Caco-2 (cell line): ENCODE results near the gene DOCK4. TPM values are rescaled to one million over a fixed set of nuclear protein-coding genes. Genes with fewer than 3 reads are reported as not detected.

Experiments
- BruUV-seq: library from RNA; stranded (reverse); fragments of 400-500 nt; replicated peaks from 2 replicates; lab custom pipeline; 2021; lab: Mats Ljungman, UMichigan
- CTCF ChIA-PET: fragments of 300-600 bp; sonication (Branson Sonifier 250); formaldehyde crosslinking; loops from one replicate; lab custom pipeline; 2022; ENCODE audit warnings: antibody characterized with exemption; lab: Charles Lee
- POLR2A ChIA-PET: fragments of 300-600 bp; sonication (Branson Sonifier 250); formaldehyde crosslinking; loops from one replicate; lab custom pipeline; 2022; ENCODE audit warnings: antibody characterized with exemption; lab: Charles Lee
- DNase-seq, 2 experiments: peaks; one replicate each; pipeline versions ENCODE4 v3.0.0 to v3.0.0-alpha.2; 2020 to 2022
- H3K27me3 ChIP-seq: replicated peaks from 2 replicates; pipeline ENCODE4 v1.6.0; 2011; ENCODE audit warnings: low read length; ENCODE audit not compliant: control insufficient read depth, insufficient read depth
- H3K36me3 ChIP-seq: 2 replicates; pipeline ENCODE4 v1.5.1; 2011; ENCODE audit warnings: low read length; ENCODE audit not compliant: control insufficient read depth, insufficient read depth
- H3K4me1 ChIP-seq: fragments of 250-450 bp; sonication (Bioruptor Pico); 2 replicates; pipeline ENCODE4 v1.5.1; 2020; ENCODE audit warnings: mild to moderate bottlenecking
- H3K4me3 ChIP-seq: 2 replicates; pipeline ENCODE4 v1.5.1; 2011; ENCODE audit warnings: low read depth, mild to moderate bottlenecking, control low read depth, low read length
- H3K9me3 ChIP-seq: fragments of 250-450 bp; sonication (Bioruptor Pico); 2 replicates; pipeline ENCODE4 v1.5.1; 2020; ENCODE audit warnings: mild to moderate bottlenecking, moderate library complexity
- H3K27ac Mint-ChIP-seq: one replicate; pipeline ENCODE4 v1.8.0; 2022; ENCODE audit warnings: mixed read lengths; ENCODE audit not compliant: unreplicated experiment
- H3K27me3 Mint-ChIP-seq: one replicate; pipeline ENCODE4 v1.8.0; 2022; ENCODE audit warnings: mixed read lengths; ENCODE audit not compliant: insufficient read depth, unreplicated experiment
- H3K36me3 Mint-ChIP-seq: one replicate; pipeline ENCODE4 v1.8.0; 2022; ENCODE audit warnings: mild to moderate bottlenecking, mixed read lengths; ENCODE audit not compliant: insufficient read depth, unreplicated experiment
- H3K4me1 Mint-ChIP-seq: one replicate; pipeline ENCODE4 v1.8.0; 2022; ENCODE audit warnings: low read depth, mixed read lengths; ENCODE audit not compliant: unreplicated experiment
- H3K4me3 Mint-ChIP-seq: one replicate; pipeline ENCODE4 v1.8.0; 2022; ENCODE audit warnings: mild to moderate bottlenecking, moderate library complexity, mixed read lengths; ENCODE audit not compliant: unreplicated experiment
- H3K9me3 Mint-ChIP-seq: one replicate; pipeline ENCODE4 v1.8.0; 2022; ENCODE audit warnings: mixed read lengths; ENCODE audit not compliant: unreplicated experiment
- CTCF ChIP-seq, 2 experiments: fragments of 200-600 bp in 1 of 2; IDR thresholded peaks; 1 replicate in 1 of 2; 2 replicates in 1 of 2; pipeline versions ENCODE4 v1.5.1 to v1.8.0; 2011 to 2022; ENCODE audit warnings: antibody characterized with exemption in 1 of 2, control low read depth in 1 of 2, inconsistent platforms in 1 of 2, low read depth in 1 of 2, low read length in 1 of 2, mild to moderate bottlenecking in 1 of 2, moderate library complexity in 1 of 2; ENCODE audit not compliant: insufficient read depth in 1 of 2, severe bottlenecking in 1 of 2, unreplicated experiment in 1 of 2
- intact Hi-C: fragments of 100-400 bp; cut with micrococcal nuclease; formaldehyde crosslinking; loops from one replicate; pipeline ENCODE4 v1.10.0; 2022; ENCODE audit not compliant: unreplicated experiment
- total RNA-seq: library from RNA; stranded (reverse); gene quantifications from 2 replicates; pipeline ENCODE4 v1.2.3, GENCODE V29; 2022

DOCK4 gene
- total RNA-seq, 1 experiment from 2014 or later, result 2.0 TPM

GRCh38 chr7:111883241-111883640, 323.0 kb downstream of the DOCK4 start:
- CTCF ChIA-PET, result no interaction called here

GRCh38 chr7:111878785-111879184, 327.4 kb downstream of the DOCK4 start:
- BruUV-seq, result no TSS peak
- H3K36me3 ChIP-seq, result no peaks in the 10 kb centered on the region
- H3K27ac Mint-ChIP-seq, result no peak overlapping the region
- POLR2A ChIA-PET, result no interaction called here
- intact Hi-C loops, result no loop called here
- no peak for DNase-seq
- H3K27me3 Mint-ChIP-seq, result no peaks in the 10 kb centered on the region
- TF ChIP-seq CTCF (IDR thresholded peaks at IDR 0.05; ENCODE audit: insufficient read depth in 1 of 2, low read depth in 1 of 2, low read length in 1 of 2, severe bottlenecking in 1 of 2, unreplicated experiment in 1 of 2), result no peak
- no peaks in the 10 kb centered on the region for H3K4me1 ChIP-seq
- H3K4me3 ChIP-seq, result no peak overlapping the region
- H3K4me1 Mint-ChIP-seq, result no peaks in the 10 kb centered on the region
- H3K36me3 Mint-ChIP-seq, result no peaks in the 10 kb centered on the region
- H3K4me3 Mint-ChIP-seq, result no peak overlapping the region
- CTCF ChIA-PET, result no interaction called here
- H3K27me3 ChIP-seq, result no peaks in the 10 kb centered on the region
- peaks cover 11% of the 10 kb centered on the region for H3K9me3 Mint-ChIP-seq
- H3K9me3 ChIP-seq, result no peaks in the 10 kb centered on the region

More at GRCh38 chr7:111883241-111883640, 323.0 kb downstream of the DOCK4 start:
- TF ChIP-seq CTCF (IDR thresholded peaks at IDR 0.05; ENCODE audit: insufficient read depth in 1 of 2, low read depth in 1 of 2, low read length in 1 of 2, severe bottlenecking in 1 of 2, unreplicated experiment in 1 of 2), result no peak
- no peak for DNase-seq
- H3K27ac Mint-ChIP-seq, result no peak overlapping the region
- POLR2A ChIA-PET, result no interaction called here
- Histone ChIP-seq H3K9me3 (no peaks in the 10 kb centered on the region), H3K4me3 (no peak overlapping the region), H3K4me1 (no peaks in the 10 kb centered on the region), H3K27me3 (no peaks in the 10 kb centered on the region), H3K36me3 (no peaks in the 10 kb centered on the region)
- BruUV-seq, result no TSS peak
- H3K36me3 Mint-ChIP-seq, result no peaks in the 10 kb centered on the region
- H3K9me3 Mint-ChIP-seq, result peaks cover 11% of the 10 kb centered on the region
- H3K4me1 Mint-ChIP-seq, result no peaks in the 10 kb centered on the region
- H3K27me3 Mint-ChIP-seq, result no peaks in the 10 kb centered on the region
- intact Hi-C loops, result no loop called here
- no peak overlapping the region for H3K4me3 Mint-ChIP-seq

- Histone ChIP-seq H3K4me1 (no peaks in the 10 kb centered on the region), H3K36me3 (no peaks in the 10 kb centered on the region), H3K9me3 (no peaks in the 10 kb centered on the region), H3K27me3 (no peaks in the 10 kb centered on the region), H3K4me3 (no peak overlapping the region)
- intact Hi-C loops, result no loop called here
- Mint-ChIP-seq H3K27ac (no peak overlapping the region), H3K4me1 (peaks cover 7% of the 10 kb centered on the region), H3K36me3 (no peaks in the 10 kb centered on the region), H3K9me3 (peaks cover 11% of the 10 kb centered on the region), H3K4me3 (no peak overlapping the region), H3K27me3 (no peaks in the 10 kb centered on the region)
- ChIA-PET CTCF (no interaction called here), POLR2A (no interaction called here)
- BruUV-seq, result no TSS peak
- no peak for DNase-seq
- TF ChIP-seq CTCF (IDR thresholded peaks at IDR 0.05; ENCODE audit: insufficient read depth in 1 of 2, low read depth in 1 of 2, low read length in 1 of 2, severe bottlenecking in 1 of 2, unreplicated experiment in 1 of 2), result no peak
These were observed 328.3 kb downstream of the DOCK4 start for GRCh38 chr7:111877931-111878330.
